ENCODE measurements around the gene HINT1.

Gene HINT1

DNA sequence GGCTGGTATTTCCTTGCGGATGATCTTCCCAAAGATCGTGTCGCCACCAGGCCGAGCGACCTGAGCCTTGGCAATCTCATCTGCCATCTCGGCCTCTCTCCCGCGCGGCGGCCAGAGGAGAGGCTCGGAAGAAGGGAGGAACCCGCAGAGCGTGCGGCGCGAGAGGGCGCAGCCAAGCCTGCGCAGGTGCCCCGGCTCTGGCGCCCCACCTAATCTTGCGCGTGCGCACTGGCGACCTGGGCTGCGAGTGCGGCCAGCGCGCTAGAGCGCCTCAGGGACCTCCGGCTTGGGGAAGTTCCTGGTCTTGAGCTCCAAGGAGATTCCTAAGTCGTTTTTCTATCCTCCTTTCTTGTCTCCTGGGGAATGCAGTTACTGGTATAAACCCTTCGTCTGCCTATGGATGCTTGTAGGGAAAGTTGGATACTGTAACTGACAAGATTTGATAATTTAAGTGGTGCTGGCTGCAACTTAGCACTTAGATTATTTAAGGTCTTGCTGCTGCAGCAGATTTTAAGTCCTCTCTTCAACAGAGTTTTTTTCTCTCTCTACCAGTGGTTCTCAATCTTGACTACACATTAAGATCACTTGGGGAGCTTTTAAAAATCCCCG, at the start of gene HINT1:
Gene HINT1, minus strand, starts transcription at position 138 of the 609 bp plus-strand sequence. Its CDS starts 51 bp downstream, at position 87.
- Mint-ChIP-seq H3K4me3 (peak within 1 kb of the TSS; percentile 97), H3K27me3 (no peaks in the 10 kb centered on the region), H3K36me3 (ENCODE audit: low read depth) (peaks cover 47% of the 10 kb centered on the region), H3K9me3 (no peaks in the 10 kb centered on the region), H3K4me1 (ENCODE audit: low read depth) (peaks cover 47% of the 10 kb centered on the region), H3K27ac (peak within 1 kb of the TSS; percentile 99)
- peak; percentile 95 for DNase-seq

DNA sequence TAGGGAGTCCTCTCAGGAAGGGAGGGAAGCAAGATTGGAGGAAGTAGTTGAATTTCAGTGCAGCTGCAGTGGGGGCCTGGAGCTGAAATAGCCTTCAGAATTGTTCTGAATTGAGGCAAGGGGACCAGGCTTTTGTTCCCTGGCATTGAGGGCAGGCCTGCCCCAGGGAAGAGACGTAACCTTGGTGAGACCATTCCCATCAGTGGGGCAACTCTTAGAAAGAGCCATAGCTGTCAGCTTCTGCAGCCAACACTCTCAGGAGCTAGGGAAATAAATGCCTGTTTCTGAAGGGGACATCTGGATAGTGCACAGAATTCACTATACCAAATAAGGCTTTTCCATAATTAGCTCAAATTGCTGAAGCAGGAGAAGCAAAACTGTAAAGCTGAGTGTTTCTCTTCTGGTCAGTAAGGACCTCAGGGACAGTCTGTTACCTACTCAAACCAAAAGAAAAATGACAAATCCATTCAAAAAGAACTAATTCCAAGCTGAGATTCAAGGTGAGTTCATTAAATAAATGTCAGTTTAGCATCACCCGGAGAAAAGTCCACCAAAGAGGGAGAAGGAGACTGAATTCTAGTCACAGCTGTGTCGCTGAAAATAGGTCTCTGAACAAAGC, 49.7 kb upstream of the HINT1 start:
- no peaks in the 10 kb centered on the region for H3K9me3 Mint-ChIP-seq
- no peak overlapping the region for H3K4me3 Mint-ChIP-seq
- H3K36me3 Mint-ChIP-seq (ENCODE audit: low read depth), result no peaks in the 10 kb centered on the region
- DNase-seq, result no peak
- H3K27ac Mint-ChIP-seq, result no peak overlapping the region
- H3K27me3 Mint-ChIP-seq, result no peaks in the 10 kb centered on the region
- H3K4me1 Mint-ChIP-seq (ENCODE audit: low read depth), result peaks cover 59% of the 10 kb centered on the region

DNA sequence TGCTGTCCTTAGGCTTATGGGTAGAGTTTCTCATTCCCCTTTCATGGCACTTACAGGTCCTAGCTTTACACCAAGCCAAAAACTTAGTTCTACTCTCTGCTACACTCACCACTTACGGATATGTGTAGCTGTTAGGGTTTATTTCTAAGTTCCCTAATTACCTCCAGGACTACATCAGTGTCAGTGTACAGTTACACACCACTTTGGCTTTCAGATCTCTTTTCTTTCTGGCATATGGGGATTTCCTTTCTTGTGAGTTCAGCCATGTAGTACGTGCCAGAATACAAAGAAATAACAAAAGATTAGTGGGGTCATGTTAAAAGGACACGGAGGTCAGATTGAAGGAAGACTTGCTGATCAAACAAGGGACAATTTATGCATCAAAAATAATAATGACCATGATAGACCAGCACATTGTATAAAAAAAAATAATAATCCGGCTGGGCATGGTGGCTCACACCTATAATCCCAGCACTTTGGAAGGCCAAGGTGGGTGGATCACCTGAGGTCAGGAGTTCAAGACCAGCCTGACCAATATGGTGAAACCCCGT, 47.5 kb upstream of the HINT1 start:
- Mint-ChIP-seq H3K27ac (peak overlapping the region; percentile 66), H3K4me3 (no peak overlapping the region), H3K27me3 (no peaks in the 10 kb centered on the region), H3K36me3 (ENCODE audit: low read depth) (no peaks in the 10 kb centered on the region), H3K4me1 (ENCODE audit: low read depth) (peaks cover 52% of the 10 kb centered on the region), H3K9me3 (no peaks in the 10 kb centered on the region)
- DNase-seq, result no peak

DNA sequence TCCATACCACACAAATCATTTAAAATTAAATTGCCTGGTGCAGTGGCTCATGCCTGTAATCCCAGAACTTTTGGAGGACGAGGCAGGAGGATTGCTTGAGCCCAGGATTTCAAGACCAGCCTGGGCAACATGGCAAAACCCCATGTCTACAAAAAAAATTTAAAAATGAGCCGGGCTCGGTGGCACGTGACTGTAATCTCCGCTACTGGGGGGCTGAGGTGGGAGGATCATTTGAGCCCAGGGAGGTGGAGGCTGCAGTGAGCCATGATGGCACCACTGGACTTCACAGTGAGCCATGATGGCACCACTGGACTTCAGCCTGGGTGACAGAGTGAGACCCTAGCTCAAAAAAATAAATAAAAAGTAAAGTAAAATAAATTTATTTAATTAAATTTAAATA, 46.6 kb upstream of the HINT1 start:
- Mint-ChIP-seq H3K36me3 (ENCODE audit: low read depth) (no peaks in the 10 kb centered on the region), H3K4me1 (ENCODE audit: low read depth) (peaks cover 59% of the 10 kb centered on the region), H3K4me3 (no peak overlapping the region), H3K27me3 (no peaks in the 10 kb centered on the region), H3K27ac (peak overlapping the region; percentile 47), H3K9me3 (no peaks in the 10 kb centered on the region)
- no peak for DNase-seq

DNA sequence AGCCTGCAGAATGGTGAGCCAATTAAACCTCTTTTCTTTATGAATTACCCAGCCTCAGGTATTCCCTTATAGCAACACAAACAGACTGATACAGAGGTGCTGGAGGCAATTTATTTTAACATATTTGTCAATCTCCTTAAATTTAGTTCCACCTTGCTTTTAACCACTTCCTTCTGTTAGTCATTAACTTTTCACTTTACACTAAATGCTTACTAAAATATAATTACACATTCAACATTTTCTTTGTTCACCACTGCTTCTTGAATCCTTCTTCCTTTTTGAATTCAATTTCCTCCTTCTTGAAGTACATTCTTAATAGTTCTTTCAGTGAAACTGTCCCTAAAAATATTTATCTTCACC, 45.1 kb upstream of the HINT1 start:
- H3K4me3 Mint-ChIP-seq, result peak overlapping the region; percentile 69

DNA sequence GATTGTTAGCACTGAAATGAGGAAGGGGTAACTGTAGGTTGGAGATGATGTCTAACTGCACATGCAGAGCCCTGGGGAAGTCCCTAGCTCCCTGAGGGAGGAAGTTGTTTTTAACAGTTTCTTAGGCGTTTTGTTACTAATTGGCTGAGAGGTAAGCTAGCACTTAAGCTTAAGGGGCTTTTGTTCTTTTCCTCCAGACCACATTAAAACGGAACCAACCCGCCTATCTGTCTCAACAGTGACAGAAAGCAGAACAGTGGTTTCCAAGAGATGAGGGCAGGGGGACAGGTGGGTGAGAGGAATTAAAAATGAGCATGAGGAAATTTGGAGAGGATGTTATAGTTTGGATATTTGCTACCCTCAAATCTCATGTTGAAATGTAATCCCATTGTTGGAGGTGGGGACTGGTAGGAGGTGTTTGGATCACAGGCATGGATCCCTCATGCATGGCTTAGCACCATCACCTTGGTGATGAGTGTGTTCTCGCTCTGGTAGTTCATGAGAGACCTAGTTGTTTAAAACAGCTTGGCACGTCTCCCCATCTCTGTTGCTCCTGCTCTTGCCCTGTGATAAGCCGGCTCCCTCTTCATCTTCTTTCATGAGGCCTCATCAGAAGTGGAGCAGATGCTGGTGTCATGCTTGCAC, 44.6 kb upstream of the HINT1 start:
- H3K27ac Mint-ChIP-seq, result peak overlapping the region; percentile 96
- peaks cover 4% of the 10 kb centered on the region for H3K36me3 Mint-ChIP-seq (ENCODE audit: low read depth)
- no peaks in the 10 kb centered on the region for H3K27me3 Mint-ChIP-seq
- peak overlapping the region; percentile 69 for H3K4me3 Mint-ChIP-seq
- H3K4me1 Mint-ChIP-seq (ENCODE audit: low read depth), result peaks cover 60% of the 10 kb centered on the region
- DNase-seq, result peak; percentile 46
- H3K9me3 Mint-ChIP-seq, result no peaks in the 10 kb centered on the region

More for the DNA sequence above, 45.1 kb upstream of the HINT1 start:
- H3K27me3 Mint-ChIP-seq, result no peaks in the 10 kb centered on the region
- H3K27ac Mint-ChIP-seq, result peak overlapping the region; percentile 96
- H3K36me3 Mint-ChIP-seq (ENCODE audit: low read depth), result peaks cover 2% of the 10 kb centered on the region
- no peak for DNase-seq
- peaks cover 65% of the 10 kb centered on the region for H3K4me1 Mint-ChIP-seq (ENCODE audit: low read depth)
- H3K9me3 Mint-ChIP-seq, result no peaks in the 10 kb centered on the region

DNA sequence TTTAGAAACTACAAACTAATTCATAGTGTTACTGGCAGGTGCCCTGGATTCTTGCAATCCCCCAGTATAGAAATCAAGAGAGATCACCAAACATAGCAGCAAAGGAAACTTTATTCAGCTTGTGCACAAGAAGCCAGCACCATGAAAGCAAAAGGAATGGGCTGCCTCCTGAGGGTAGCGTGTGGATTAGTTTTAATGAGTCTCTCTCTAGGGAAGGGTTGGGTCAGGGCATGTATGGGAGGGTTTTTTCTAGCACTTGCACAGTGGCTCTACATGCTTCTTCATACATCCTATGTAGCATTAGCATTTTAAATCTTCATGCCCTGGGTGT, 44.1 kb upstream of the HINT1 start:
- Mint-ChIP-seq H3K4me1 (ENCODE audit: low read depth) (peaks cover 56% of the 10 kb centered on the region), H3K9me3 (no peaks in the 10 kb centered on the region), H3K4me3 (peak overlapping the region; percentile 69), H3K36me3 (ENCODE audit: low read depth) (peaks cover 4% of the 10 kb centered on the region), H3K27ac (peak overlapping the region; percentile 96), H3K27me3 (no peaks in the 10 kb centered on the region)
- DNase-seq, result no peak

DNA sequence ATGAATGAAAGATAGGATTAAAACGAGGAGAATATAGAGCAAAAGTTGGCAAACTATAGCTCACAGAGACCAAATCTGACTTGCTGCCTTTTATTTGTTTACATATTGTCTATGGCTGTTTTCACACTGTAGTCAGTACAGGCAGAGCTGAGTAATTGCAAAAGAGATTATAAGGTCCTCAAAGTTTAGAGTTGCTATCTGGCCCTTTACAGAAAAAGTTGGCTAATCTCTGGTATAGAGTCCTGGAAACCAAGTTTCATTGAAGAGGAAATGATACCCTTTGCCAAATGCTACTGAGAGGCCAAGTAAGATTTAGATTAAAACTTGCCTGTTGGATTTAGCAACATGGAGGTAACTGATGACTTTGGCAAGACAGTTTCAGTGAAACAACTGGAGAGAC, 41.7 kb upstream of the HINT1 start:
- Mint-ChIP-seq H3K4me3 (no peak overlapping the region), H3K27ac (no peak overlapping the region), H3K36me3 (ENCODE audit: low read depth) (peaks cover 7% of the 10 kb centered on the region), H3K9me3 (no peaks in the 10 kb centered on the region), H3K4me1 (ENCODE audit: low read depth) (peaks cover 47% of the 10 kb centered on the region), H3K27me3 (no peaks in the 10 kb centered on the region)
- no peak for DNase-seq

DNA sequence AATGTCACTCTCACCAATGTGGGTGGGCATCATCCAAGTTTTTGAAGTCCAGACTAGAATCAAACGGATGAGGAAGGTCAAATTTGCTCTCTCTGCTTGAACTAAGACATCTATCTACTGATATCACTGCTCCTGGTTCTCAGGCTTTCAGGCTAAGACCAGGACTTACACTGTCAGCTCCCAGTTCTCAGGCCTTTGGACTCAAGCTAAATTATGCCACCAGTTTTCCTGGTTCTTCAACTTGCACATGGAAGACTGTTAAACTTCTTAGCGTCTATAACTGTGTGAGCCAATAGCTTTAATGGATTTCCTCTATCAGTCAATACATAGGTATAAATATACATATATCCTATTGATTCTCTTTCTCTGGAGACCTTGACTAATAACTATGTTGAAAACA, 41.0 kb upstream of the HINT1 start:
- H3K4me1 Mint-ChIP-seq (ENCODE audit: low read depth), result peaks cover 42% of the 10 kb centered on the region
- no peak overlapping the region for H3K27ac Mint-ChIP-seq
- no peak for DNase-seq
- no peaks in the 10 kb centered on the region for H3K9me3 Mint-ChIP-seq
- H3K27me3 Mint-ChIP-seq, result no peaks in the 10 kb centered on the region
- no peak overlapping the region for H3K4me3 Mint-ChIP-seq
- peaks cover 7% of the 10 kb centered on the region for H3K36me3 Mint-ChIP-seq (ENCODE audit: low read depth)

DNA sequence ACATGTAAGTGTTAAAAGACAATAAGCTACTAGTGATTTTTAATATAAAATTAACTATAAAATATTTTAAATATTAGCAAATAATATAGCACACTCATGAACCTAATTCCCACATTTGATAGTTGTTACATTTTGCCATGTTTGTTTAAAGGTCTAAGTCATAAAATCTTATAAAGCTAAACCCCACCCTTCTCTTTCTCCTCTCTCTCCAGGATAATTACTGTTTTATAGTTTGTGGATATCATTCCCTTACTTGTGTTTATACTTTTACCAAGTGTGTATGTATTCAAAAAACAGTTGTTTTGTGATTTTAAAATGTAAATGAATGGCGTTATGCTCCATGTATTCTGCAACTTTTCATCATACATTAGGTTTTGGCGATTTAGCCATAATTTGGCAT, 39.9 kb upstream of the HINT1 start:
- no peaks in the 10 kb centered on the region for H3K9me3 Mint-ChIP-seq
- H3K4me3 Mint-ChIP-seq, result no peak overlapping the region
- H3K27ac Mint-ChIP-seq, result no peak overlapping the region
- DNase-seq, result no peak
- H3K36me3 Mint-ChIP-seq (ENCODE audit: low read depth), result peaks cover 14% of the 10 kb centered on the region
- H3K4me1 Mint-ChIP-seq (ENCODE audit: low read depth), result peaks cover 31% of the 10 kb centered on the region
- no peaks in the 10 kb centered on the region for H3K27me3 Mint-ChIP-seq

DNA sequence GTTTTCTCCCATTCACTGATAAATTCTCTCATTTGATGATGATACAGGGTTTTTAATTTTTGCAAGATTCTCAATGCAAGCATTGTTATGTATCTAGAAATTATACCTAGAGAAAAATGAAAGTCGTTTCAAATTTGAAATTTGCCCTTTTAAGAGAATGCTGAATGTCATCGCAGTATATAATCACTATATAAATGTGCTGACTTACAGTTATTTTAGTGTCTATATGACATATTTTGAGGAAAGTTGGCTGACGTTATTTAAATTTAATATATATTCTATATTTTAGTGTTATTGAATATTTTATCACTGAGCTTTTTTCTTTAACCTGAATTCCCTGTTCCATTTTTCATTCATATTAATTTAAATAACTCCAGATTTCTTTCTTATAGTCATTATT, 35.5 kb upstream of the HINT1 start:
- no peak for DNase-seq
- Mint-ChIP-seq H3K4me1 (ENCODE audit: low read depth) (peaks cover 7% of the 10 kb centered on the region), H3K9me3 (no peaks in the 10 kb centered on the region), H3K27ac (no peak overlapping the region), H3K36me3 (ENCODE audit: low read depth) (peaks cover 35% of the 10 kb centered on the region), H3K27me3 (no peaks in the 10 kb centered on the region), H3K4me3 (no peak overlapping the region)

DNA sequence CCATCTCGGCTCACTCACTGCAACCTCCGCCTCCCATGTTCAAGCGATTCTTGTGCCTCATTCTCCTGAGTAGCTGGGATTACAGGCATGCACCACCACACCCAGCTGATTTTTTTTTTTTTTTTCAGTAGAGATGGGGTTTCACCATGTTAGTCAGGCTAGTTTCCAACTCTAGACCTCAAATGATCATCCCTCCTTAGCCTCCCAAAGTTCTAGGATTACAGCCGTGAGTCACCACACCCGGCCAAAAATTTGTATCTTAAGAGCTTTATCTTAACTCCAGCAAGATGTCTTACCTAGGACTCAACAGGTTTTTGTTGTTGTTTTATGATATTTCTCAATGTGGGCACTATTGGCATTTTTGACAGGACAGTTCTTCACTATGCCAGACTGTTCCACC, 33.6 kb upstream of the HINT1 start:
- H3K36me3 Mint-ChIP-seq (ENCODE audit: low read depth), result peaks cover 31% of the 10 kb centered on the region
- H3K27me3 Mint-ChIP-seq, result no peaks in the 10 kb centered on the region
- no peaks in the 10 kb centered on the region for H3K9me3 Mint-ChIP-seq
- H3K27ac Mint-ChIP-seq, result no peak overlapping the region
- H3K4me1 Mint-ChIP-seq (ENCODE audit: low read depth), result peaks cover 14% of the 10 kb centered on the region
- no peak for DNase-seq
- no peak overlapping the region for H3K4me3 Mint-ChIP-seq

DNA sequence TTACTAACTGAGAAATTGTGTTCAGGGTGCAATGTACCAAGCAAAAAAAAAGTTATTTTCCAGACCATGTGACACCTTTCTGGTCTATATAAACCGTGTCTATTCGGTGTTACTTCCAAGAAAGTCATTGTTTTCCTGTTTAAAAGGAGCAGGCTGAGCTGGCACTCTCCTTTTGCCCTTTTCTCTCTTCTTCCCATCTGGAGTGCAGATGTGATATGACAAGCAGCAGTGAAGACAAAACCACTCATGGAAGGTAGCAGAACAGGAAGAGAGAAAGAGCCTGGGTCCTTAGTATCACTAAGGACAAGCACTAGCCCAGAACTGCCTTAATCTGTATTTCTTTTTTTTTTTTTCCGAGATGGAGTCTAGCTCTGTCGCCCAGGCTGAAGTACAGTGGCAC, 31.3 kb upstream of the HINT1 start:
- Mint-ChIP-seq H3K9me3 (no peaks in the 10 kb centered on the region), H3K27me3 (no peaks in the 10 kb centered on the region), H3K4me3 (no peak overlapping the region), H3K36me3 (ENCODE audit: low read depth) (peaks cover 34% of the 10 kb centered on the region), H3K27ac (no peak overlapping the region), H3K4me1 (ENCODE audit: low read depth) (peaks cover 15% of the 10 kb centered on the region)
- DNase-seq, result no peak

DNA sequence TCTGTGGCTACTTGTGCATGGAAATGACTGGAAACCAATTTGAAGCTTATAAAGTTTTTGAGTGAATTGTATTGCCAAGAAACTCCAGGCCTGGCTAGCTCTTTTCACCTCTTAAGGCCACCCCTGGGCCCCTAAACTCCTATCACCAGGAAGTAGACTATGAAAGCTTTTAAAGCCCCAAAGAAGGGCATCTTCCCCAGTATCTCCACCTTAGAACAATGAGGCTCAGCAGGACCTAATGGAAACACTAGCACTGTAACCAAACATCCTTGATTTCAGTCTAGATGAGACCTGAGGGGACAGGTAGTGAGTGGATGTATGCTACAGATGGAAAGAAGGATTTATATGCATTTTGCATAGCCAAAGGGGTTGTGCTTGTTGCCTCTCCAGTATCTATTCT, 30.6 kb upstream of the HINT1 start:
- H3K4me3 Mint-ChIP-seq, result no peak overlapping the region
- no peaks in the 10 kb centered on the region for H3K9me3 Mint-ChIP-seq
- H3K27me3 Mint-ChIP-seq, result no peaks in the 10 kb centered on the region
- peaks cover 15% of the 10 kb centered on the region for H3K4me1 Mint-ChIP-seq (ENCODE audit: low read depth)
- no peak for DNase-seq
- H3K27ac Mint-ChIP-seq, result no peak overlapping the region
- peaks cover 33% of the 10 kb centered on the region for H3K36me3 Mint-ChIP-seq (ENCODE audit: low read depth)

DNA sequence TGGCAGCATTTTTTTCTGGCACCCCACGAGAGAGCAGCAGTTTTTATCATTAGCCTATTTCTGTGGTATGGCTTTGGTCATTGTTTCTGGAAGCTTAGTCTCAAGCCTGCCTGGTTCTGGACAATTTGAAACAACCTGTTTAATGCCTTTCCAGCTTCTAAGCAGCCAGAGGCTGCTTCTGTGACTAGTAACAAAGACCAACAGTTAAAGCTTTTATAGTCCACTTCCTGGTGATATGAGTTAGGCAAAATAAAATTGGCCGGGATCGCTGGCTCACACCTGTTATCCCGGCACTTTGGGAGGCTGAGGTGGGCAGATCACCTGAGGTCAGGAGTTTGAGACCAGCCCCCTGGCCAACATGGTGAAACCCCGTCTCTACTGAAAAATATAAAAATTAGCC, 29.7 kb upstream of the HINT1 start:
- Mint-ChIP-seq H3K4me3 (no peak overlapping the region), H3K36me3 (ENCODE audit: low read depth) (peaks cover 30% of the 10 kb centered on the region), H3K27ac (no peak overlapping the region), H3K9me3 (no peaks in the 10 kb centered on the region), H3K27me3 (no peaks in the 10 kb centered on the region), H3K4me1 (ENCODE audit: low read depth) (peaks cover 15% of the 10 kb centered on the region)
- DNase-seq, result no peak
